PFSK-1 (cell line): ENCODE results near the gene SPATA4.

ENCODE experiments used
- FOXP2 ChIP-seq: optimal IDR thresholded peaks from 2 replicates; pipeline ENCODE3; 2011; ENCODE audit warnings: borderline replicate concordance, control low read depth, inconsistent platforms; ENCODE audit not compliant: insufficient read depth; ENCODE audit errors: extremely low read length, extremely low read depth
- POLR2AphosphoS5 ChIP-seq: IDR thresholded peaks from 2 replicates; pipeline ENCODE4 v1.6.1; 2012; ENCODE audit warnings: low read depth, mild to moderate bottlenecking, control low read depth, low read length, moderate library complexity
- REST ChIP-seq, 2 experiments: IDR thresholded peaks; 2 replicates each; pipeline versions ENCODE4 v1.6.1 to v1.8.0; 2011 to 2012; ENCODE audit warnings: low read depth in 2 of 2, low read length in 2 of 2, control low read depth in 1 of 2, inconsistent platforms in 1 of 2, mild to moderate bottlenecking in 1 of 2, moderate library complexity in 1 of 2; ENCODE audit not compliant: insufficient read depth in 1 of 2
- SIN3A ChIP-seq: IDR thresholded peaks from 2 replicates; pipeline ENCODE4 v1.6.1; 2012; ENCODE audit warnings: mild to moderate bottlenecking, low read length, moderate library complexity, borderline replicate concordance; ENCODE audit not compliant: insufficient read depth
- TAF1 ChIP-seq: IDR thresholded peaks from 2 replicates; pipeline ENCODE4 v1.6.1; 2012; ENCODE audit warnings: low read length, control low read depth, borderline replicate concordance; ENCODE audit not compliant: insufficient read depth

The SPATA4 gene

DNA sequence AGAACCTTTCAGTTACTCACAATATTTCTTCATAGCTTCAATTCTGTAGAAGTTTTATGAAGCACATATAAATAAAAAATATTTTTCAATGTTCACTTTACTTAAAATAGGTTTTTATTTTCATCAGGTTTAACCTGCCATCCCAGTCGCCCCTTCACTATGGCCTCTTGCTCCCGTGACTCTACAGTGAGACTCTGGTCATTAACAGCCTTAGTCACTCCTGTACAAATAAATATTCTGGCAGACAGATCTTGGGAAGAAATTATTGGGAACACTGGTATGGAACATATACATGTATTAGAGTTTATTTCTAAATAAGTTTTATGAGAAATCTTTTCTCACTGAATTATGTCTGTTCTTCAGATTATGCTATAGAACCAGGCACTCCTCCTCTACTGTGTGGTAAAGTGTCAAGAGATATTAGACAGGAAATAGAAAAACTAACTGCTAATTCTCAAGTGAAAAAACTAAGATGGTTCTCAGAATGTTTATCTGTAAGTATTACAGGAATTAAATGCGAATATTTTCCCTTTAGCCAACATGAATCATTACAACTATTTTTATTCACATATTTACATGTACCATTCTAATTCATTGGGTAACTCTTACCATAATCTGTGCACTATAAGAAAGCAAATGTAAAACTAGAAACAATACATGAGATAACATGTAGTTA, 45.6 kb downstream of the SPATA4 start:
- TF ChIP-seq FOXP2 (no peak), SIN3A (no peak), REST (IDR thresholded peaks at IDR 0.05; ENCODE audit: insufficient read depth in 1 of 2, low read depth in 2 of 2, low read length in 2 of 2) (no peak), TAF1 (no peak), POLR2AphosphoS5 (no peak)

- TF ChIP-seq FOXP2 (no peak), REST (IDR thresholded peaks at IDR 0.05; ENCODE audit: insufficient read depth in 1 of 2, low read depth in 2 of 2, low read length in 2 of 2) (no peak), SIN3A (no peak), TAF1 (no peak), POLR2AphosphoS5 (no peak)
Measured at GRCh38 chr4:176142253-176142652, 53.1 kb downstream of the SPATA4 start.

DNA sequence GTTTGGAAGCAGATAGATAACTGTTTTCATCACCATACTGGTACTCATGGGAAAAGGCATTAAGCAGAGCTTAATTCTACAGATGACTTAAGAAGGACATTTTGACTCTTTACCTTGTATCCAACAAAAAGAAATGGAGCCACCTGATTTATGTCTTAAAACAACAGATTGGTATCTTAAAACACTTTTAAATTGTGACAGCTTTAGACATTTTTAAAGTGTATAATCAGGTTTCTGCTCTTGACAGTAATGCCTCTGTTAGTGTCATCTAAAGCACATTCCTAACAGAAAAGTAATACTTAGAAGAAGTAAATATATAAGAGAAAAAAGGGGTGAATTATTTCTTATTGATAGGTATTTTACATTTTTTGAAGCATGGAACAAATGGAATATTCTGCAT, 55.9 kb downstream of the SPATA4 start:
- TF ChIP-seq SIN3A, result no peak
- no peak for TF ChIP-seq TAF1
- TF ChIP-seq REST (IDR thresholded peaks at IDR 0.05; ENCODE audit: insufficient read depth in 1 of 2, low read depth in 2 of 2, low read length in 2 of 2), result no peak
- no peak for TF ChIP-seq POLR2AphosphoS5
- TF ChIP-seq FOXP2, result no peak

GRCh38 chr4:176137631-176138030, 57.8 kb downstream of the SPATA4 start:
- TF ChIP-seq REST (IDR thresholded peaks at IDR 0.05; ENCODE audit: insufficient read depth in 1 of 2, low read depth in 2 of 2, low read length in 2 of 2), result no peak
- TF ChIP-seq SIN3A, result no peak
- no peak for TF ChIP-seq POLR2AphosphoS5
- TF ChIP-seq FOXP2, result no peak
- TF ChIP-seq TAF1, result no peak
